Esophagus mucosa (tissue), 1 donor: Measurements from ENCODE around the gene EBPL. TPM values are rescaled to one million over a fixed set of nuclear protein-coding genes. Genes with fewer than 3 reads are reported as not detected.

Source experiments
- ATAC-seq: fragments of 200-7000 bp; cut with Tn5 transposase; one replicate; pipeline ENCODE4 v1.9.1; 2020
- total RNA-seq: library from RNA; stranded (reverse); gene quantifications from one replicate; pipeline ENCODE4 v1.2.4, GENCODE V29; 2023
- donor health status: DM: yes; HTN: yes; CAD: no.

EBPL gene
- total RNA-seq, 1 donor from 2014 or later: 81.5 TPM

GRCh38 chr13:49670828-49671227 is 20.5 kb downstream of the EBPL start:
- ATAC-seq: no peak

- peak; percentile 85 for ATAC-seq
Observed at GRCh38 chr13:49669735-49670309, 21.5 kb downstream of the EBPL start.

- peak; percentile 23 for ATAC-seq
Observed at GRCh38 chr13:49667773-49668172, 23.5 kb downstream of the EBPL start.

- ATAC-seq: no peak
Observed at GRCh38 chr13:49664606-49665005, 26.7 kb downstream of the EBPL start.

GRCh38 chr13:49657241-49657641 is 34.0 kb downstream of the EBPL start:
- ATAC-seq: peak; percentile 87

GRCh38 chr13:49655906-49656305 is 35.4 kb downstream of the EBPL start:
- peak; percentile 75 for ATAC-seq

GRCh38 chr13:49654011-49654410 is 37.3 kb downstream of the EBPL start:
- no peak for ATAC-seq

- ATAC-seq: no peak
Observed at GRCh38 chr13:49653478-49653877, 37.8 kb downstream of the EBPL start.

GRCh38 chr13:49652355-49653305 is 38.7 kb downstream of the EBPL start:
- peak; percentile 34 for ATAC-seq

- no peak for ATAC-seq
Observed at GRCh38 chr13:49651570-49652354, 39.5 kb downstream of the EBPL start.

- no peak for ATAC-seq
Observed at GRCh38 chr13:49649963-49650312, 41.3 kb downstream of the EBPL start.

- peak; percentile 33 for ATAC-seq
Observed at GRCh38 chr13:49649244-49649962, 41.9 kb downstream of the EBPL start.

GRCh38 chr13:49646688-49647087 is 44.6 kb downstream of the EBPL start:
- no peak for ATAC-seq

GRCh38 chr13:49645451-49645850 is 45.8 kb downstream of the EBPL start:
- ATAC-seq: no peak

- ATAC-seq: no peak
Observed at GRCh38 chr13:49643035-49643646, 48.1 kb downstream of the EBPL start.

- ATAC-seq: peak; percentile 88
Observed at GRCh38 chr13:49641801-49642291, 49.4 kb downstream of the EBPL start.

GRCh38 chr13:49638744-49639072 is 52.6 kb downstream of the EBPL start:
- no peak for ATAC-seq

GRCh38 chr13:49638030-49638743 is 53.1 kb downstream of the EBPL start:
- ATAC-seq: peak; percentile 78

- no peak for ATAC-seq
Observed at GRCh38 chr13:49636705-49637104, 54.6 kb downstream of the EBPL start.

- no peak for ATAC-seq
Observed at GRCh38 chr13:49635599-49636433, 55.5 kb downstream of the EBPL start.
